Neuronal stem cell (in vitro differentiated cells): ENCODE results near the gene IDUA.
A peak's percentile ranks its signal among the peaks of the same experiment; 100 is the strongest.

Experiments
- DNase-seq: peaks from one replicate; pipeline ENCODE4 v3.0.0-alpha.2; 2013; ENCODE audit warnings: low spot score
- H2AFZ ChIP-seq: one replicate; pipeline ENCODE4 v1.6.1; 2013; ENCODE audit warnings: mild to moderate bottlenecking, low read length, inconsistent platforms
- H2AK5ac ChIP-seq: 2 replicates; pipeline ENCODE4 v1.6.1; 2013; ENCODE audit warnings: low read depth, mild to moderate bottlenecking, inconsistent platforms, low read length, moderate library complexity, mixed read lengths
- H2BK120ac ChIP-seq: 2 replicates; pipeline ENCODE4 v1.6.1; 2013; ENCODE audit warnings: low read depth, mild to moderate bottlenecking, inconsistent platforms, low read length, moderate library complexity, mixed read lengths
- H2BK12ac ChIP-seq: one replicate; pipeline ENCODE4 v1.6.1; 2013; ENCODE audit warnings: low read length, inconsistent platforms
- H2BK15ac ChIP-seq: 2 replicates; pipeline ENCODE4 v1.6.1; 2013; ENCODE audit warnings: mild to moderate bottlenecking, low read length, inconsistent platforms, mixed read lengths
- H2BK5ac ChIP-seq: one replicate; pipeline ENCODE4 v1.6.1; 2013; ENCODE audit warnings: inconsistent platforms, mild to moderate bottlenecking, low read length, moderate library complexity
- H3K14ac ChIP-seq: one replicate; pipeline ENCODE4 v1.6.1; 2013; ENCODE audit warnings: low read length, inconsistent platforms
- H3K18ac ChIP-seq: 2 replicates; pipeline ENCODE4 v1.6.1; 2013; ENCODE audit warnings: low read length, inconsistent platforms
- H3K23ac ChIP-seq: 2 replicates; pipeline ENCODE4 v1.6.1; 2013; ENCODE audit warnings: low read depth, mild to moderate bottlenecking, mixed read lengths, low read length, inconsistent platforms; ENCODE audit not compliant: poor library complexity
- H3K27ac ChIP-seq: replicated peaks from 3 replicates; pipeline ENCODE4 v1.5.1; 2013; ENCODE audit warnings: low read length, inconsistent platforms
- H3K27me3 ChIP-seq, 3 experiments: 2 replicates each; pipeline ENCODE4 v1.6.1; 2013; ENCODE audit warnings: low read length in 3 of 3, mild to moderate bottlenecking in 2 of 3, inconsistent platforms in 1 of 3, low read depth in 1 of 3, mixed read lengths in 1 of 3, moderate library complexity in 1 of 3; ENCODE audit not compliant: control insufficient read depth in 3 of 3, insufficient read depth in 3 of 3
- H3K36me3 ChIP-seq, 2 donors: replicated peaks in 1 of 2; 2 replicates each; pipeline ENCODE4 v1.6.1; 2013; ENCODE audit warnings: low read length in 2 of 2; ENCODE audit not compliant: control insufficient read depth in 2 of 2, insufficient read depth in 2 of 2
- H3K4ac ChIP-seq: 2 replicates; pipeline ENCODE4 v1.6.1; 2013; ENCODE audit warnings: inconsistent platforms, mild to moderate bottlenecking, low read length, moderate library complexity
- H3K4me1 ChIP-seq, 2 donors: 1 replicate in 1 of 2; 2 replicates in 1 of 2; pipeline ENCODE4 v1.6.1; 2013; ENCODE audit warnings: low read length in 2 of 2, low read depth in 1 of 2; ENCODE audit not compliant: control insufficient read depth in 2 of 2, insufficient read depth in 1 of 2
- H3K4me2 ChIP-seq: one replicate; pipeline ENCODE4 v1.6.1; 2013; ENCODE audit warnings: mild to moderate bottlenecking, low read length, inconsistent platforms; ENCODE audit not compliant: insufficient read depth, poor library complexity, severe bottlenecking
- H3K4me3 ChIP-seq, 2 donors: 2 replicates each; pipeline ENCODE4 v1.5.1; 2013; ENCODE audit warnings: low read length in 2 of 2, mild to moderate bottlenecking in 2 of 2, inconsistent platforms in 1 of 2, moderate library complexity in 1 of 2
- H3K79me1 ChIP-seq: one replicate; pipeline ENCODE4 v1.6.1; 2013; ENCODE audit warnings: low read depth, mild to moderate bottlenecking, inconsistent platforms, low read length, moderate library complexity
- H3K9ac ChIP-seq: one replicate; pipeline ENCODE4 v1.6.1; 2013; ENCODE audit warnings: mild to moderate bottlenecking, low read depth, low read length, inconsistent platforms; ENCODE audit not compliant: poor library complexity
- H3K9me3 ChIP-seq, 2 donors: replicated peaks in 1 of 2; 2 replicates each; pipeline versions ENCODE3 to v1.6.1; 2013; ENCODE audit warnings: low read length in 2 of 2, mild to moderate bottlenecking in 2 of 2, inconsistent platforms in 1 of 2, low read depth in 1 of 2, mixed read lengths in 1 of 2, moderate library complexity in 1 of 2; ENCODE audit not compliant: control insufficient read depth in 2 of 2, insufficient read depth in 1 of 2
- H4K8ac ChIP-seq: one replicate; pipeline ENCODE4 v1.6.1; 2013; ENCODE audit warnings: low read depth, mild to moderate bottlenecking, inconsistent platforms, low read length, moderate library complexity
- H4K91ac ChIP-seq: one replicate; pipeline ENCODE4 v1.6.1; 2013; ENCODE audit warnings: low read length, low read depth, mild to moderate bottlenecking, inconsistent platforms; ENCODE audit not compliant: poor library complexity
- WGBS, 2 donors: extraction: QIAGEN DNeasy Blood & Tissue Kit; methylation state at CpG; one replicate each; pipeline ENCODE4 v1.1.7; 2013; ENCODE audit warnings: missing lambda C conversion rate in 2 of 2, mixed read lengths in 1 of 2; ENCODE audit not compliant: insufficient read length in 2 of 2, insufficient replicate concordance in 1 of 2; ENCODE audit errors: extremely low coverage in 2 of 2; 5-methylcytosine and 5-hydroxymethylcytosine counted together

IDUA gene

DNA sequence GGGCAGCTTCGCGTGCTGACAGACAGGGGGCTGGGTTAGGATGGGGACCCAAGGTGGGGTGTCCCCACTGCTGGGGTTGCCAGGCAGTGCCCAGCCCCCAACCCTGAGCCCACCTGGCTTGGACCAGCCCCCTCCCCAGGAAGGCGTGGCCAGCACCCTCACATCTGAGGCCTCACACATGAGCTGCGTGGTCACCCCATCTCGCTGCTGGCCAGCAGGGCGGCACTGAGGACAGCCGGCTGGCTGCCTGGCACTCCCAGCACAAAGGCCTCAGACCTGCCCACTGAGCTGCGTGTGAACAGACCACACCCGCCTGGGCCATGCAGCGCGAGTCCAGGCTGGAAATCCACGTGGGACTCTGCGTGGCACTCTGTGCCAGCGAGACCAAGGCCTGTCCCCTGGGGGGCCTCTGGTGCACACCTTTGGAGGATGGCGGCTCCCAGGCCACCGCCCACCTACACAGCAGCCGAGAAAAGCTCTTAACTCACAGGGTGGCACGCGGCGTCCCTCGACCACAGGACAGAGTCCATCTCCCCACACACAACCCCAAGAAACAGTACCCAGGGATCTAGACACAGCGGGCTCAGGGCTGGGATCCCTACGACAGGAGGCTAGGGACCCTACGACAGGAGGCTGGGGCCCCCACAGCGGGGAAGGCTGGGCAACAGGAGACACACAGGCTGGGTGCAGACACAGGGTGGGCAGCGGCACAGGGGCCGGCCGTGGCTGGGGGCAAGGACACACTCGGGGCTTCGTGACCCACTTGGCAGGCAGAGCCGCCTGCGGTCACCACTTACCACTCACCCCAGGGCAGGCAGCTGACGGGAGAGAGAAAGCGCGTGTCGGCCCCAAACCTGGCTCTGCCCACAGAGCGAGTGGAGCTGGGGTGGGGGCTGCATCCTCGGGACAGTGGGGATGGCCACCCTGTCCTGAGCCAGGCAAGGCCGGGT is 23.3 kb upstream of the IDUA start:
- Histone ChIP-seq H2AK5ac (peak overlapping the region; percentile 5), H3K14ac (no peak overlapping the region), H3K79me1 (peaks cover 3% of the 10 kb centered on the region), H4K8ac (no peak overlapping the region), H3K18ac (no peak overlapping the region), H2BK12ac (no peak overlapping the region), H4K91ac (no peak overlapping the region), H3K23ac (peak overlapping the region; percentile 85), H2BK120ac (no peak overlapping the region), H3K27ac (no peak overlapping the region), H2BK15ac (no peak overlapping the region), H3K36me3 (peaks cover 2 to 21% of the 10 kb centered on the region in 2 donors), H3K4ac (no peak overlapping the region), H2AFZ (no peak overlapping the region), H3K27me3 (peaks cover 0 to 15% (median 9%) of the 10 kb centered on the region in 3 experiments), H2BK5ac (peak overlapping the region; percentile 11), H3K4me2 (no peak overlapping the region), H3K9me3 (no peaks in the 10 kb centered on the region), H3K9ac (peak overlapping the region; percentile 70), H3K4me3 (no peak overlapping the region), H3K4me1 (no peaks in the 10 kb centered on the region)
- WGBS, 2 donors = no CpG with 5 or more reads among the region's 39 CpGs
- DNase-seq = no peak

- WGBS, 2 donors = no CpG with 5 or more reads among the region's 23 CpGs
- H3K4me2 ChIP-seq = no peak overlapping the region
Measured at GRCh38 chr4:964346-965025, 22.4 kb upstream of the IDUA start.

DNA sequence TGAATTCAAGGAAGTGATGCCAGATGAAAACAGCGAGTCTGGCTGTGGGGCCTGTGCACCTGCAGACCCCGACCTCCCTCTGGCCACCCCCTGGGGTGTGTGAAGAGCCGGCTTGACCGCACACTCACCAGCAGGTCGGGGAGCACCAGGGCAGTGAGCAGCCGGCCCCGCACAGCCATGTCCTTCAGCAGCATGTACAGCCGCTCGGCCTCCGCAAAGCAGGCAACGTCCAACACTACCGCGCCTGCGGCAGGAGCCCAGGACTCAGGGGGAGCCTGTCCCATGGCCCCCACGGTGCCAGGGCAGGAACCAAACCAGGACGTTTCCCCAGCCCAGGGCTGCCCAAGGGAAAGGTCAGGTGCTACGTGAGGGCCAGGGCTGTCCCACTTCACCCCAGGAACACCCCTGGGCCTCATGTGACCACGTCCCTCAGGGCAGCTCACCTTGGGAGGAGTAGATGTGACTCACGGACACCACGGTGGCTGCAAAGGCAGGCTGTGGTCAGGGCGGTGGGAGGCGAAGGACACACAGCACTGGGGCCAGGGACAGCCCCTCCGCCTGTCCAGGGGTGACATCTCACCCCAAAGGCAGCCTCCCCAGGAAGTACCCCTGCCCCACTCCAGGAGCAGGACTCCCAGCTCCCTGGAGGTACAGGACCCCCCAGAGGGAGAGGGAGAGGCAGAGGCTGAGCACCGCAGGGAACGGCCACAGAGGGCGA is 21.6 kb upstream of the IDUA start:
- H3K4ac ChIP-seq = no peak overlapping the region
- peak overlapping the region; percentile 55 for H3K23ac ChIP-seq
- no peaks in the 10 kb centered on the region for H3K9me3 ChIP-seq
- no peak overlapping the region for H2AFZ ChIP-seq
- no peak overlapping the region for H4K91ac ChIP-seq
- H3K18ac ChIP-seq = no peak overlapping the region
- WGBS, 2 donors = no CpG with 5 or more reads among the region's 26 CpGs
- no peak overlapping the region for H2BK120ac ChIP-seq
- no peak overlapping the region for H2BK5ac ChIP-seq
- no peak overlapping the region for H4K8ac ChIP-seq
- no peak overlapping the region for H3K27ac ChIP-seq
- DNase-seq = no peak
- H3K79me1 ChIP-seq = peaks cover 3% of the 10 kb centered on the region
- H3K36me3 ChIP-seq = peaks cover 2 to 21% of the 10 kb centered on the region in 2 donors
- no peak overlapping the region for H2BK12ac ChIP-seq
- H2BK15ac ChIP-seq = no peak overlapping the region
- no peak overlapping the region for H3K14ac ChIP-seq
- no peaks in the 10 kb centered on the region for H3K4me1 ChIP-seq
- no peak overlapping the region for H2AK5ac ChIP-seq
- H3K9ac ChIP-seq = peak overlapping the region; percentile 64
- H3K4me2 ChIP-seq = no peak overlapping the region
- no peak overlapping the region for H3K4me3 ChIP-seq
- H3K27me3 ChIP-seq = peaks cover 0 to 22% (median 10%) of the 10 kb centered on the region in 3 experiments

More at GRCh38 chr4:964346-965025, 22.4 kb upstream of the IDUA start:
- Histone ChIP-seq H3K14ac (no peak overlapping the region), H2BK5ac (no peak overlapping the region), H2AK5ac (no peak overlapping the region), H3K4ac (no peak overlapping the region), H3K4me3 (no peak overlapping the region), H3K9me3 (no peaks in the 10 kb centered on the region), H3K4me1 (no peaks in the 10 kb centered on the region), H4K8ac (no peak overlapping the region), H2BK12ac (no peak overlapping the region), H3K27ac (no peak overlapping the region), H3K36me3 (peaks cover 2 to 21% of the 10 kb centered on the region in 2 donors), H3K9ac (peak overlapping the region; percentile 70), H3K18ac (no peak overlapping the region), H4K91ac (no peak overlapping the region), H2AFZ (no peak overlapping the region), H3K79me1 (peaks cover 3% of the 10 kb centered on the region), H2BK120ac (no peak overlapping the region), H3K27me3 (peaks cover 0 to 22% (median 10%) of the 10 kb centered on the region in 3 experiments), H3K23ac (peak overlapping the region; percentile 85), H2BK15ac (no peak overlapping the region)
- no peak for DNase-seq
